ENCODE results near the gene KCNAB3.
"Not testable (repeated sequence)": the region's sequence is repeated elsewhere in the genome, so short reads cannot be mapped to it uniquely, and the experiment has no call there.

The KCNAB3 gene

GRCh38 chr17:7929158-7930023 is at the start of gene KCNAB3:
Gene KCNAB3 (minus strand): TSS chr17:7929856. CDS start chr17:7929435, 421 bp downstream.
- FAIRE-seq: no peak
- DNase-seq (ENCODE audit: low spot score): no peak

GRCh38 chr17:7977805-7978204 is 48.1 kb upstream of the KCNAB3 start:
- no peak for FAIRE-seq
- no peak for DNase-seq (ENCODE audit: low spot score)

- DNase-seq (ENCODE audit: low spot score) (no peak), FAIRE-seq (no peak)
Observed at GRCh38 chr17:7977039-7977438, 47.4 kb upstream of the KCNAB3 start.

DNA sequence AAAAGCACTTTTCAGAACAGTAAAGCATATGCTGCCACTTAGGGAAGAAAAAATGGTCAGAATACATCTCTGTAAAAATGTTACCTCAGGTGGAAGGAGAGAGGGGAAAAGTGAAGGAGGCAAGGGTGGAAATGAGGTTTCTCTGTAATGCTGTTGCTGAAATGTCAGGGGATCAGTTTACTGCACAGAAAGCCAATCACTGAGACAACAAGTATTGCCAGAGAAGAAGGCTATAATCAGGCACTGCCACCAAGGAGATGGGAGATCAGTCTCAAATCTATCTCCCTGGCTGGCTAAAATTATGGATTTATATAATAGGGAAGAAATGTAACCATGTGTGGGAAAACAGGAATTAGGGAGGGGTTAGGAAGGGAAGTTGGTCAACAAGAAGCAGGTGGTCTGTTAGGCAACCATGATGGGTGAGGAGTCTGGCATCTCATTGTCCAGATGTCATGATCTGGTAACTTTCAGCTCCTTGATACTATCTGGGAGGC is 45.0 kb upstream of the KCNAB3 start:
- FAIRE-seq (no peak), DNase-seq (ENCODE audit: low spot score) (no peak)

- DNase-seq (ENCODE audit: low spot score) (no peak), FAIRE-seq (no peak)
Observed at GRCh38 chr17:7972131-7972785, 42.6 kb upstream of the KCNAB3 start.

- FAIRE-seq (no peak), DNase-seq (ENCODE audit: low spot score) (no peak)
Observed at GRCh38 chr17:7971651-7972050, 42.0 kb upstream of the KCNAB3 start.

DNA sequence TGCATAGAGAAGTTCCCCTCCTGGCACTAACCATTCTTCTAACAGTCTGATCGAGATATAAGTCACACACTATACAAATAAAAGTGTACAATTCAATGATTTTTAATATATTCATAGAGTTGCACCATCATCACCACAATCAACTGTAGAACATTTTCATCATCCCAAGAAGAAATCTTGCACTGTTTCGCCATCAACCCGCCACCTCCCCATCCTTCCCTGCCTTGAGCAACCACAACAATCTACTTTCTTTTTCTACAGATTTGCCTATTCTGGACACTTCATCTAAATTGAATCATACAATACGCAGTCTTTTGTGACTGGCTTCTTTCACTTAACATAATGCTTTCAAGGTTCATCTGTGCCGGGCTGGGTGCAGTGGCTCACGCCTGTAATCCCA is 39.8 kb upstream of the KCNAB3 start:
- FAIRE-seq (no peak), DNase-seq (ENCODE audit: low spot score) (no peak)

- DNase-seq (ENCODE audit: low spot score): no peak
- no peak for FAIRE-seq
Observed at GRCh38 chr17:7967751-7968150, 38.1 kb upstream of the KCNAB3 start.

DNA sequence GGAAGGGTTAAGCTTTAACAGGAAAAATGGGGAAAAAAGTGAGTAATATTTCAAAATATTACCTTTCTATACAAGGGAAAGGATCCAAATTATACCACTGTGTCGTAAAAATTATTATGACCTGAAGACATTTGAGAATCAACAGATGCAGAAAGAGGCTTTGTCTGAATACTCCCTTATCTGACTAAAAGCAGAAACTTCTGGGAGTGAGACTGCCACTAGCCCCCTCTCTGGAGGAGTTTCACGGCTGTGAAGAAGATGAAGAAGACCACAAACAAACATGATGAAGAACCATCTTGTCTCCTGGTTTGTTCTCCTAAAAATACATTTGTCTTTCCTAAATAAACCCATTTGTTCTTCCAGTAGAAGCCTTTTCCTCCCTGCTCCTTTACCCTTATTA is 31.8 kb upstream of the KCNAB3 start:
- DNase-seq (ENCODE audit: low spot score): no peak
- FAIRE-seq: no peak

GRCh38 chr17:7959503-7960253 is 30.0 kb upstream of the KCNAB3 start:
- DNase-seq (ENCODE audit: low spot score): no peak
- FAIRE-seq: no peak

DNA sequence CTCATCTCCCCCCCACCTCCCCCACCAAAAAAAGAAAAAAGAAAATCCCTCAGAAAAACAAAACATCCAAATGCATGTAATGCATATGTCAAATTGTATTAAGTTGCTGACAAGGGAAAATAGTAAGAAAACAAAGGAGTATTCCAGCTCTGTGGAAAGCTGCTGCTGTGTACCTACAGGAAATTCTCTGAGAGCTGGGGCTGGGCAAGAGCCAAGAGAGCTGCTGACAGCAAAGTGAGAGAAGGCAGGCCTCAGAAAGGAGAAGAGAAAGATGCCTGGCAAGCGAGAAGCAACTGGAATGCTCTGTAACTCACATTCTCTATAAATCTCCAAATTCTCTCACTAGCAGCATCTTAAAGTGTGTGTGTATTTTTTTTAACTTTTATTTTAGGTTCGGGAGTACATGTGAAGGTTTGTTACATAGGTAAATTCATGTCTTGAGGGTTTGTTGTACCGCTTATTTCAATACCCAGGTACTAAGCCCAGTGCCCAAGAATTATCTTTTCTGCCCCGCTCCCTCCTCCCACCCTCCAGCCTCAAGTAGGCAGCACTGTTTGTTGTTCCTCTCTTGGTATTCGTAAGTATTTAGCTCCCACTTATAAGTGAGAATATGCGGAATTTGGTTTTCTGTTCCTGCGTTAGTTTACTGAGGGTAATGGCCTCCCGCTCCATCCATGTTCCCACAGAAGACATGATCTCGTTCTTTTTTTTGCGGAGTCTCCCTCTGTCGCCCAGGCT is 26.7 kb upstream of the KCNAB3 start:
- FAIRE-seq (no peak), DNase-seq (ENCODE audit: low spot score) (no peak)

DNA sequence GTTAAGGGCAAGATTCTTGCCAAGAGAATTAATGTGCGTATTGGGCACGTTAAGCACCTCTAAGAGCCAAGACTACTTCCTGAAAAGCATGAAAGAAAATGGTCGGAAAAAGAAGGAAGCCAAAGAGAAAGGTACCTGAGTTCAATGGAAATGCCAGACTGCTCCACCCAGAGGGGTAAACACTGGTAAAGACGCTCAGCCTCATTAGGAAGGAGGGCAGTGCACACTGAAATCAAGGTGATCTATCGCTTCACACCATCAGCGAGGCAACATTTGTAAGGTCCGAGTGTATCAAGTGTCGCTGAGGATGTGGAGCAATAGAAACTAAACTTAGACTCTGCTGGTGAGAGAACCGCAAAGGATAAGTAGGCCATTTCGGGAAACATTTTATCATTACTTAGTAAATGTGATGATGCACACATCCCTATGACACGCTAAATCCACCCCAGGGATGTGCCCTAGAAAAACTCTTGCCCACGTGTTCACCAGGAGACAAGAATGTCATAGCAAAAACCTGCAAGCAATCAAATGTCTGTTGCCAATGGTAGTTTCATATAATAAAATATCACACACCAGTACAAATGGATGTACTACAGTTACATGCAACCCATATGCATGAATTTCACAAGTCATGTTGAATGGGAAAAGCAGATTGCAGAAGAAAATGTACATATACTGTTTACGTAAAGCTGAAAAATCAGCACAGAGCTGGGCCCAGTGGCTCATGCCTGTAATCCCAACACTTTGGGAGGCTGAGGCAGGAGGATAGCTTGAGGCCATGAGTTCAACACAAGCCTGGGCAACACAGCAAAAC is 26.0 kb upstream of the KCNAB3 start:
- no peak for FAIRE-seq
- no peak for DNase-seq (ENCODE audit: low spot score)

DNA sequence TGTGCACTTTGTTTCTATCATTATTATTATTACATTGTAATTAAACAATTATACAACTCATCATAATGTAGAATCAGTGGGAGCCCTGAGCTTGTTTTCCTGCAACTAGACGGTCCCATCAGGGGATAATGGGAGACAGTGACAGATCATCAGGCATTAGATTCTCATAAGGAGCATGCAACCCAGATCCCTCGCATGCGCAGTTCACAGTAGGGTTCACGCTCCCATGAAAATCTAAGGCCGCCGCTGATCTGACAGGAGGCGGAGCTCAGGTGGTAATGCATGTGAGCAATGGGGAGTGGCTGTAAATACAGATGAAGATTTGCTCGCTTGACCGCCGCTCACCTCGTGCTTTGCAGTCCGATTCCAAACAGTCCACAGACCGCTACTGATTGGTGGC is 23.6 kb upstream of the KCNAB3 start:
- DNase-seq (ENCODE audit: low spot score); FAIRE-seq: not testable (repeated sequence)

DNA sequence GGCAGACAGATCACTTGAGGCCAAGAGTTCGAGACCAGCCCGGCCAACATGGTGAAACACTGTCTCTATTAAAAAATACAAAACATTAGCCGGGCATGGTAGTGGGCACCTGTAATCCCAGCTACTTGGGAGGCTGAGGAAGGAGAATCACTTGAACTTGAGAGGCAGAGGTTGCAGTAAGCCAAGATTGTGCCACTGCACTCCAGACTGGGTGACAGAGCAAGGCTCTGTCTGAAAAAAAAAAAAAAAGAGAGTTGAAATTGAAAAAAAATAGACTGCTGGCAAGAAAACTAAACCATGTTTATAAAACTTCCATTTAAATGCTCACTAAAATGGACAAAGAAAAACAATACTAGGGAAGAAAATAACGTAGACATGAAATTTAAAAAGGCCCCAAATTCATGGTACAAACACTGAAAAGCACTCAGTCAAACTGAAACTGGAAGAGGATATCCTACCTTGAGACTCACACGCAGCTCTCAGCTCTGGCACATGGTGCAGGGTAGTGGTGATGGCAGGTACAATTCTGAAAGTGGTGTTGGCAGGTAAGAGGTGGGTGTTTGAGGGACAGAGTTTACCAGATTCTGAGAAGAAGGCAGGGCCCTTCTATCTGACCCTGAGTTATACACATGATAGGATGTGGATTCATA is 21.6 kb upstream of the KCNAB3 start:
- FAIRE-seq (no peak), DNase-seq (ENCODE audit: low spot score) (no peak)

DNA sequence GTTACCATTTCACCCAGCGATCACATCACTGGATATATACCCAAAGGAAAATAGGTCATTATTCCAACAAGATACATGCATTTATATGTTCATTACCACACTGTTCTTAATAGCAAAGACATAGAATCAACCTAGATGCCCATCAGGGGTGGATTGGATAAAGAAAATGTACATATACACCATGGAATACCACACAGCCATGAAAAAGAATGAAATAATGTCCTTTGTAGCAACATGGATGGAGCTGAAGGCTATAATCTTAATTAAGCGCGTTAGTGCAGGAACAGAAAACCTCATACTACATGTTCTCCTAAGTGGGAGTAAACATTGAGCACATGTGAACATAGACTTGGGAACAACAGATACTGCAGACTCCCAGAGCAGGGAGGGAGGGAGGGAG is 20.9 kb upstream of the KCNAB3 start:
- DNase-seq (ENCODE audit: low spot score): no peak
- FAIRE-seq: no peak

- DNase-seq (ENCODE audit: low spot score) (no peak), FAIRE-seq (no peak)
Observed at GRCh38 chr17:7947651-7948050, 18.0 kb upstream of the KCNAB3 start.

DNA sequence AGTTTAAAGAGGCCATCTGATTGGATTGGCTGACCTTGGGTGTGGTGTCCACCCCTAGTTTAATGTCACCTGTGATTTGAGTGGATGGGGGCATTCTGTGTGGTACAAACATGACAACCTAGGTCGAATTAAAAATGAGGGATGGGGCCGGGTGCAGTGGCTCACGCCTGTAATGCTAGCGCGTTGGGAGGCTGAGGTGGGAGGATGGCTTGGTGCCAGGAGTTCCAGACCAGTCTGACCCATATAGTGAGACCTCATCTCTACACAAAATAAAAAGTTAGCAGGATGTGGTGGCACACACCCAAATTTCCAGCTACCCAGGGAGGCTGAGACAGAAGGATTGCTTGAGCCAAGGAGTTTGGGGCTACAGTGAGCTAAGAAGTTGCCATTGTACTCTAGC is 16.8 kb upstream of the KCNAB3 start:
- DNase-seq (ENCODE audit: low spot score): no peak
- no peak for FAIRE-seq

DNA sequence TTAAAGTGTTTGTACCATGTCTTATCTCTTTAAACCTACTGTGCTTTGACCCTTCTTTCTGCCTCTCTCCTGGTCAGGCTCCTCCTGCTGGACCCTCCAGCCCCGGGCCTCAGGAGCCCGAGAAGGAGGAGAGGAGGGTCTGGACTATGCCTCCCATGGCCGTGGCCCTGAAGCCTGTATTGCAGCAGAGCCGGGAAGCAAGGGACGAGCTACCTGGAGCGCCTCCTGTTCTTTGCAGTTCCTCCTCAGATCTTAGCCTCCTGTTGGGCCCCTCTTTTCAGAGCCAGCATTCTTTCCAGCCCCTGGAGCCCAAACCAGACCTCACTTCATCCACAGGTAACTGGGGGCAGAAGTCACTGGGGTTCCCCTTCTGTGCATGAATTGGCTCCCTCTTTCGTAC is 16.0 kb upstream of the KCNAB3 start:
- DNase-seq (ENCODE audit: low spot score) (no peak), FAIRE-seq (no peak)

GRCh38 chr17:7944326-7944725 is 14.7 kb upstream of the KCNAB3 start:
- no peak for FAIRE-seq
- no peak for DNase-seq (ENCODE audit: low spot score)

GRCh38 chr17:7943291-7943690 is 13.6 kb upstream of the KCNAB3 start:
- FAIRE-seq (no peak), DNase-seq (ENCODE audit: low spot score) (no peak)
